ENCODE data around the gene SKOR1. TPM values are rescaled to one million over a fixed set of nuclear protein-coding genes. Genes with fewer than 3 reads are reported as not detected.

SKOR1 gene
- total RNA-seq, 1 experiment from 2014 or later: 0.13 TPM

- POLR2A ChIA-PET (ENCODE audit: unreplicated experiment): interaction anchor here (0.7 kb wide), 1 partner anchor 1305 kb away, joined by 3 read pairs; no protein-coding TSS in a partner anchor
These were observed 45.7 kb upstream of the SKOR1 start for GRCh38 chr15:67779549-67780111.

GRCh38 chr15:67781061-67781460, 44.2 kb upstream of the SKOR1 start:
- no peaks in the 10 kb centered on the region for H3K9me2 ChIP-seq (ENCODE audit: insufficient read depth)
- TF ChIP-seq CTCF (conservative IDR thresholded peaks at IDR 0.05) (no peak), EZH2 (IDR thresholded peaks at IDR 0.05; ENCODE audit: low read depth) (no peak)
- no peaks in the 10 kb centered on the region for H4K20me1 ChIP-seq (ENCODE audit: insufficient read depth)
- H3K4me2 ChIP-seq: no peak overlapping the region
- POLR2A ChIA-PET (ENCODE audit: unreplicated experiment): interaction anchor here (0.6 kb wide), 1 partner anchor 155 kb away, joined by 3 read pairs; no protein-coding TSS in a partner anchor
- BruUV-seq (replicated peaks): no TSS peak
- H3K4me3 ChIP-seq: no peak overlapping the region
- H3F3A ChIP-seq (ENCODE audit: insufficient read depth, low read depth): no peaks in the 10 kb centered on the region
- no peaks in the 10 kb centered on the region for H3K9me3 ChIP-seq (ENCODE audit: insufficient read depth, low read depth)
- H3K27me3 ChIP-seq (ENCODE audit: insufficient read depth, low read depth): no peaks in the 10 kb centered on the region
- no peaks in the 10 kb centered on the region for H3K79me2 ChIP-seq (ENCODE audit: low read depth)
- H3K36me3 ChIP-seq (ENCODE audit: low read depth): no peaks in the 10 kb centered on the region
- H2AFZ ChIP-seq: no peak overlapping the region
- CTCF ChIA-PET: no interaction called here
- DNase-seq: no peak
- intact Hi-C loops (cut with micrococcal nuclease; ENCODE audit: unreplicated experiment): no loop called here
- no peak overlapping the region for H3K27ac ChIP-seq
- no peaks in the 10 kb centered on the region for H3K4me1 ChIP-seq (replicated peaks; ENCODE audit: insufficient read depth)

More at GRCh38 chr15:67779549-67780111, 45.7 kb upstream of the SKOR1 start:
- BruUV-seq (replicated peaks): no TSS peak
- Histone ChIP-seq H3K4me2 (no peak overlapping the region), H3K79me2 (ENCODE audit: low read depth) (no peaks in the 10 kb centered on the region), H3K27me3 (ENCODE audit: insufficient read depth, low read depth) (no peaks in the 10 kb centered on the region), H2AFZ (no peak overlapping the region), H4K20me1 (ENCODE audit: insufficient read depth) (no peaks in the 10 kb centered on the region), H3K4me3 (no peak overlapping the region), H3K27ac (no peak overlapping the region), H3F3A (ENCODE audit: insufficient read depth, low read depth) (no peaks in the 10 kb centered on the region), H3K4me1 (replicated peaks; ENCODE audit: insufficient read depth) (no peaks in the 10 kb centered on the region), H3K36me3 (ENCODE audit: low read depth) (no peaks in the 10 kb centered on the region), H3K9me2 (ENCODE audit: insufficient read depth) (no peaks in the 10 kb centered on the region), H3K9me3 (ENCODE audit: insufficient read depth, low read depth) (no peaks in the 10 kb centered on the region)
- DNase-seq: no peak
- intact Hi-C loops (cut with micrococcal nuclease; ENCODE audit: unreplicated experiment): no loop called here
- CTCF ChIA-PET: no interaction called here
- TF ChIP-seq CTCF (conservative IDR thresholded peaks at IDR 0.05) (no peak), EZH2 (IDR thresholded peaks at IDR 0.05; ENCODE audit: low read depth) (no peak)

GRCh38 chr15:67781907-67782690, 43.2 kb upstream of the SKOR1 start:
- ChIA-PET POLR2A (ENCODE audit: unreplicated experiment) (no interaction called here), CTCF (no interaction called here)
- H3K9me3 ChIP-seq (ENCODE audit: insufficient read depth, low read depth): no peaks in the 10 kb centered on the region
- no peak overlapping the region for H3K4me3 ChIP-seq
- H3K27me3 ChIP-seq (ENCODE audit: insufficient read depth, low read depth): no peaks in the 10 kb centered on the region
- BruUV-seq (replicated peaks): no TSS peak
- intact Hi-C loops (cut with micrococcal nuclease; ENCODE audit: unreplicated experiment): no loop called here
- TF ChIP-seq CTCF (conservative IDR thresholded peaks at IDR 0.05): no peak
- no peak for TF ChIP-seq EZH2 (IDR thresholded peaks at IDR 0.05; ENCODE audit: low read depth)
- no peak overlapping the region for H3K27ac ChIP-seq
- H3K4me1 ChIP-seq (replicated peaks; ENCODE audit: insufficient read depth): no peaks in the 10 kb centered on the region
- H3K36me3 ChIP-seq (ENCODE audit: low read depth): no peaks in the 10 kb centered on the region
- H4K20me1 ChIP-seq (ENCODE audit: insufficient read depth): no peaks in the 10 kb centered on the region
- no peak overlapping the region for H2AFZ ChIP-seq
- H3K4me2 ChIP-seq: no peak overlapping the region
- H3K9me2 ChIP-seq (ENCODE audit: insufficient read depth): no peaks in the 10 kb centered on the region
- no peaks in the 10 kb centered on the region for H3K79me2 ChIP-seq (ENCODE audit: low read depth)
- DNase-seq: no peak
- no peaks in the 10 kb centered on the region for H3F3A ChIP-seq (ENCODE audit: insufficient read depth, low read depth)

Data from PC-9 (cell line).